ENCODE data around the gene PDE3B.
"Not testable (repeated sequence)": the region's sequence is repeated elsewhere in the genome, so short reads cannot be mapped to it uniquely, and the experiment has no call there.

PDE3B gene

DNA sequence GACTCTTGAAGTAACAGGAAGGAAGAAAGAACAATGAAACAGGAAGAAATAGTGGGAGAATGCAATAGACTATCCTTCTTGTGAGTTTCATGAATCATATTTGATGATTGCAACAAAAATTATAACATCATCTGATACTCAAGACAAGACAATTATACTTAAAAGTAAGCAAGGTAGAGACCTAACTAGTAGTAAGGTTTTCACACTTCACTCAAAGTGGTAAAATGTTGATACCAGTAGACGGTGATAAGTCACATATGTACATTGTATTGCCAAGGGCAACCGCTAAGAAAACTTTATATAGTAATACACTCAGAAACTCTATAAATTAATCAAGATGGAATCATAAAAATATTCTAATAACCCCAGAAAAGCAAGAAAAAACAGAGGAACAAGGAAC, 140.6 kb downstream of the PDE3B start:
- TF ChIP-seq CTCF (IDR thresholded peaks at IDR 0.05) = no peak

DNA sequence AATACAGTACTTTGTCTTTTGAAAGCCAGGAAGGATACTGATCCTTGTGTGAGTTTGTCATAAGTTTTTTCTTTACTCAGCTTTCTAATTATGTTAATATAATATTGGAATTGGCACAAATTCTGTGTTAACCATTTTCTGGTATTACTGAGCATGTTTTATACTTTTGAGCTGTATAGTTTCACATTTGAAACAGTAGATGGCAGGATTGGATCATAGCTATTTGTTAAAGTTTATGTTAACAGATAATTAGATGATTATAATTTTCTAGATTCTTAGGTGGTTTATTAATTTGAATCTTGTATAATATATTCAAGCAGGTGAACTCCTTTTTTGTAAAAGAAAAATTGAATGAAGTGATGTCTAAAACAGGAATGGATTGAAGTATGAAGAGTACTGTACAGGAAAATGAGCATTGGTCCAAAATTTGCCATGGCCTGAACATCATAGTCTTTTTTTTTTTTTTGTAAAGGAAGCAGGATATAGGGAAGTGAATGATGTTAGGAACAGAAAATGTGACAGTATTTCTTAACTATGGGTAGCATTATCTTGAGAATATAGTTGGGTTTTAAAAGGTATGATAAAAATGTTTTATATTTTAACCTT, 146.4 kb downstream of the PDE3B start:
- TF ChIP-seq CTCF (IDR thresholded peaks at IDR 0.05) = no peak
- peaks cover 9% of the 10 kb centered on the region for H3K4me1 Mint-ChIP-seq
- H3K4me3 Mint-ChIP-seq = no peak overlapping the region
- H3K27ac Mint-ChIP-seq = no peak overlapping the region
- no peaks in the 10 kb centered on the region for H3K9me3 Mint-ChIP-seq
- H3K27me3 Mint-ChIP-seq (ENCODE audit: low read depth, poor library complexity) = no peaks in the 10 kb centered on the region
- no peaks in the 10 kb centered on the region for H3K36me3 Mint-ChIP-seq (ENCODE audit: low read depth)
- no peak for DNase-seq

More for the DNA sequence above, 140.6 kb downstream of the PDE3B start:
- peaks cover 4% of the 10 kb centered on the region for H3K36me3 Mint-ChIP-seq (ENCODE audit: low read depth)
- no peaks in the 10 kb centered on the region for H3K27me3 Mint-ChIP-seq (ENCODE audit: low read depth, poor library complexity)
- no peak overlapping the region for H3K27ac Mint-ChIP-seq
- H3K4me3 Mint-ChIP-seq = no peak overlapping the region
- no peak for DNase-seq
- H3K4me1 Mint-ChIP-seq = no peaks in the 10 kb centered on the region
- H3K9me3 Mint-ChIP-seq = peaks cover 39% of the 10 kb centered on the region

DNA sequence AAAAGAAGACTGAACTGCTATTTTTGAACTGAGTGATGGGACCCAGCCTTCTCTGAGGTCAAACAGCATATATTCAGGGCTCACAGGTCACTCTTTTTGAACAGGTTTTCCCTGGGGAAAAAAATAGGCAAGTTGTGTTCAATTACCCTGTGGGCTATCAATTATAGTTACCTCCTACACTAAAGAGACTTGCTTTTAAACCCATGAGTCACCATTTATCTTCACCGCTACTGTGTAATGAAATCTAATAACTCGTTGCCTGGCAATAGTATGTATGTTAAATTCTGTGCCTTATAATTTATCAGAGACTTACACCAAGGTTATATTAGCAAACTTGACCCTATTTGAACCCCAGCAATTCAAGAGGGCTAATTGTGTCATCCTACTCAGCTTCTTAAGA, 149.9 kb downstream of the PDE3B start:
- Mint-ChIP-seq H3K27me3 (ENCODE audit: low read depth, poor library complexity) (no peaks in the 10 kb centered on the region), H3K27ac (no peak overlapping the region)

GRCh38 chr11:14796028-14796427, 152.4 kb downstream of the PDE3B start:
- Mint-ChIP-seq H3K9me3 (peaks cover 18% of the 10 kb centered on the region), H3K36me3 (ENCODE audit: low read depth) (peaks cover 52% of the 10 kb centered on the region)
- not testable (repeated sequence) for H3K27ac Mint-ChIP-seq; H3K4me3 Mint-ChIP-seq; H3K4me1 Mint-ChIP-seq; DNase-seq; H3K27me3 Mint-ChIP-seq (ENCODE audit: low read depth, poor library complexity)

More for the DNA sequence above, 149.9 kb downstream of the PDE3B start:
- H3K4me1 Mint-ChIP-seq = peaks cover 9% of the 10 kb centered on the region
- no peak overlapping the region for H3K4me3 Mint-ChIP-seq
- TF ChIP-seq CTCF (IDR thresholded peaks at IDR 0.05) = no peak
- peaks cover 12% of the 10 kb centered on the region for H3K9me3 Mint-ChIP-seq
- DNase-seq = no peak
- H3K36me3 Mint-ChIP-seq (ENCODE audit: low read depth) = peaks cover 30% of the 10 kb centered on the region

- Mint-ChIP-seq H3K36me3 (ENCODE audit: low read depth) (peaks cover 61% of the 10 kb centered on the region), H3K9me3 (peaks cover 12% of the 10 kb centered on the region), H3K27ac (no peak overlapping the region), H3K4me3 (no peak overlapping the region), H3K4me1 (no peaks in the 10 kb centered on the region), H3K27me3 (ENCODE audit: low read depth, poor library complexity) (peaks cover 5% of the 10 kb centered on the region)
- DNase-seq = no peak
- TF ChIP-seq CTCF (IDR thresholded peaks at IDR 0.05) = no peak
Observed at GRCh38 chr11:14803846-14804245, 160.2 kb downstream of the PDE3B start.

- Mint-ChIP-seq H3K36me3 (ENCODE audit: low read depth) (peaks cover 68% of the 10 kb centered on the region), H3K27me3 (ENCODE audit: low read depth, poor library complexity) (no peaks in the 10 kb centered on the region), H3K27ac (no peak overlapping the region), H3K4me1 (no peaks in the 10 kb centered on the region), H3K4me3 (no peak overlapping the region), H3K9me3 (peaks cover 21% of the 10 kb centered on the region)
- no peak for DNase-seq
- no peak for TF ChIP-seq CTCF (IDR thresholded peaks at IDR 0.05)
Observed at GRCh38 chr11:14809466-14809865, 165.9 kb downstream of the PDE3B start.

Data from nephron progenitor cell (in vitro differentiated cells).